Lower leg skin (tissue), 3 donors: ENCODE results near the gene TRPV2.

Experiments used
- CTCF ChIP-seq, 3 donors: fragments of 450-650 bp; IDR thresholded peaks; one replicate each; pipeline ENCODE4 v1.5.1; 2016; ENCODE audit warnings: antibody characterized with exemption in 3 of 3, mild to moderate bottlenecking in 3 of 3, moderate library complexity in 2 of 3
- POLR2A ChIP-seq, 2 donors: fragments of 450-650 bp; IDR thresholded peaks; one replicate each; pipeline ENCODE4 v1.6.1; 2016 to 2017; ENCODE audit warnings: antibody characterized with exemption in 2 of 2, mild to moderate bottlenecking in 1 of 2, moderate library complexity in 1 of 2

- TF ChIP-seq CTCF (IDR thresholded peaks at IDR 0.05): no peak
- peak in 1 of 2 donors; percentile 99 for TF ChIP-seq POLR2A (IDR thresholded peaks at IDR 0.05)
Measured at GRCh38 chr17:16380640-16381495, 34.5 kb upstream of the TRPV2 start, which contains the start of gene UBB.
